GM12878 (cell line): ENCODE results near the gene CAPZB. TPM values are rescaled to one million over a fixed set of nuclear protein-coding genes. Genes with fewer than 3 reads are reported as not detected.

Source experiments
- ATAC-seq: fragments of 200-7000 bp; cut with Tn5 transposase; 3 replicates; pipeline ENCODE4 v1.9.1; 2020; ENCODE audit warnings: mild to moderate bottlenecking, moderate library complexity
- BruUV-seq: library from RNA; stranded (reverse); fragments of 400-500 nt; replicated peaks from 2 replicates; lab custom pipeline; 2021; lab: Mats Ljungman, UMichigan
- CTCF ChIA-PET: fragments of 300-600 bp; sonication (Branson Sonifier 250); formaldehyde crosslinking; extraction: SDS; loops from one replicate; lab custom pipeline; 2021; ENCODE audit warnings: inconsistent platforms; lab: Yijun Ruan, JAX
- POLR2A ChIA-PET: fragments of 350-600 bp; formaldehyde crosslinking; extraction: SDS; loops from one replicate; lab custom pipeline; 2021; ENCODE audit warnings: inconsistent platforms; lab: Charles Lee
- RAD21 ChIA-PET: fragments of 300-600 bp; sonication (Branson Sonifier 250); formaldehyde crosslinking; loops from one replicate; lab custom pipeline; 2023; ENCODE audit warnings: antibody characterized with exemption; ENCODE audit not compliant: unreplicated experiment; lab: Charles Lee
- SMC1A ChIA-PET: fragments of 300-600 bp; sonication (Branson Sonifier 250); formaldehyde crosslinking; loops from one replicate; lab custom pipeline; 2023; ENCODE audit not compliant: unreplicated experiment, uncharacterized antibody; lab: Charles Lee
- DNase-seq: peaks from one replicate; pipeline ENCODE4 v3.0.0-alpha.2; 2011; ENCODE audit warnings: low read depth, low spot score
- FAIRE-seq: peaks from 3 replicates; lab custom pipeline; 2011; peaks lifted over from hg19 to GRCh38; lab: Jason Lieb, UNC
- H2AFZ ChIP-seq: 2 replicates; pipeline ENCODE4 v1.6.0; 2011; ENCODE audit warnings: low read depth, low read length, control low read depth; ENCODE audit not compliant: control insufficient read depth
- H3K27ac ChIP-seq: 2 replicates; pipeline ENCODE4 v1.5.1; 2011; ENCODE audit warnings: control low read depth; ENCODE audit not compliant: control insufficient read depth, insufficient read depth
- H3K27me3 ChIP-seq, 2 experiments: replicated peaks in 1 of 2; 2 replicates each; pipeline versions ENCODE4 v1.6.0 to v1.6.1; 2011; ENCODE audit warnings: low read length in 1 of 2; ENCODE audit not compliant: control insufficient read depth in 2 of 2, insufficient read depth in 2 of 2
- H3K36me3 ChIP-seq, 2 experiments: 2 replicates each; pipeline ENCODE4 v1.5.1; 2011; ENCODE audit warnings: low read length in 1 of 2; ENCODE audit not compliant: control insufficient read depth in 2 of 2, insufficient read depth in 2 of 2
- H3K4me1 ChIP-seq: 2 replicates; pipeline ENCODE4 v1.6.1; 2011; ENCODE audit warnings: mild to moderate bottlenecking, low read length, moderate library complexity, mixed read lengths; ENCODE audit not compliant: control insufficient read depth, insufficient read depth
- H3K4me2 ChIP-seq: 2 replicates; pipeline ENCODE4 v1.6.0; 2011; ENCODE audit warnings: control low read depth; ENCODE audit not compliant: control insufficient read depth, insufficient read depth
- H3K4me3 ChIP-seq: fragments of 200-600 bp; sonication (generic); 2 replicates; pipeline ENCODE4 v1.5.1; 2016
- H3K79me2 ChIP-seq: 2 replicates; pipeline ENCODE4 v1.6.0; 2011; ENCODE audit warnings: low read length; ENCODE audit not compliant: control insufficient read depth, insufficient read depth
- H3K9ac ChIP-seq: 2 replicates; pipeline ENCODE4 v1.8.0; 2011; ENCODE audit warnings: low read length, control low read depth, mixed read lengths; ENCODE audit not compliant: control insufficient read depth, insufficient read depth
- H3K9me3 ChIP-seq: replicated peaks from 3 replicates; pipeline ENCODE4 v1.5.1; 2011; ENCODE audit warnings: mild to moderate bottlenecking, low read length; ENCODE audit not compliant: control insufficient read depth, insufficient read depth
- H4K20me1 ChIP-seq: 2 replicates; pipeline ENCODE4 v1.6.0; 2011; ENCODE audit not compliant: control insufficient read depth, insufficient read depth
- HCFC1 ChIP-seq: fragments of 150-350 bp; IDR thresholded peaks from 2 replicates; pipeline ENCODE4 v1.6.1; 2014; ENCODE audit warnings: low read length
- POLR2AphosphoS5 ChIP-seq: IDR thresholded peaks from 2 replicates; pipeline ENCODE4 v1.6.1; 2011; ENCODE audit warnings: mild to moderate bottlenecking, low read length, inconsistent platforms
- PRDM15 ChIP-seq: fragments of 450-650 bp; formaldehyde crosslinking; IDR thresholded peaks from 2 replicates; pipeline ENCODE4 v1.4.0; 2020; ENCODE audit warnings: mild to moderate bottlenecking, moderate library complexity
- RELB ChIP-seq: fragments of 450-650 bp; IDR thresholded peaks from 2 replicates; pipeline ENCODE4 v1.6.1; 2017; ENCODE audit warnings: low read depth, mild to moderate bottlenecking, moderate library complexity
- REST ChIP-seq: IDR thresholded peaks from 2 replicates; pipeline ENCODE4 v1.6.1; 2012; ENCODE audit warnings: mild to moderate bottlenecking, low read depth, low read length
- SKIL ChIP-seq: fragments of 450-650 bp; IDR thresholded peaks from 2 replicates; pipeline ENCODE4 v1.6.1; 2017; ENCODE audit warnings: mild to moderate bottlenecking, low read depth, inconsistent platforms; ENCODE audit not compliant: poor library complexity, severe bottlenecking
- ZBTB4 ChIP-seq: fragments of 450-650 bp; formaldehyde crosslinking; IDR thresholded peaks from 2 replicates; pipeline ENCODE4 v1.4.0; 2022; ENCODE audit warnings: mild to moderate bottlenecking, moderate library complexity
- WGBS: methylation state at CpG from one replicate; pipeline ENCODE4 v1.1.6; 2016; ENCODE audit warnings: low lambda C conversion rate; ENCODE audit not compliant: insufficient replicate concordance, insufficient coverage; ENCODE audit errors: missing lambda C conversion rate; 5-methylcytosine and 5-hydroxymethylcytosine counted together
- in situ Hi-C: fragments of 300-500 bp; cut with MboI; formaldehyde crosslinking; loops from 9 replicates; pipeline ENCODE4 v1.14.3; 2018; ENCODE audit warnings: mixed read lengths
- intact Hi-C: fragments of 100-400 bp; cut with micrococcal nuclease; formaldehyde crosslinking; loops from one replicate; pipeline ENCODE4 v1.14.2; 2022; ENCODE audit not compliant: unreplicated experiment
- polyA plus RNA-seq, 11 experiments: library from polyadenylated mRNA; depleted of rRNA in 4 of 11; unstranded in 6 of 11; stranded (reverse) in 5 of 11; fragments of >200 nt; fragmentation: Nextera tagmentation in 4 of 11; fragmentation: Illumina TruSeq in 1 of 11; extraction: Ambion mirVana in 4 of 11; extraction: Trizol in 1 of 11; gene quantifications; 1 replicate in 1 of 11; 2 replicates in 10 of 11; pipeline versions ENCODE4 v1.2.1 to v1.2.3, GENCODE V29; 2011 to 2016; ENCODE audit warnings: inconsistent platforms in 2 of 11, missing spikeins in 2 of 11, low read depth in 1 of 11
- total RNA-seq, 4 experiments: library from RNA; depleted of rRNA in 3 of 4; stranded (reverse); fragments of >200 nt in 3 of 4; fragmentation: Illumina TruSeq in 1 of 4; extraction: Trizol in 1 of 4; gene quantifications; 2 replicates each; pipeline versions ENCODE4 v1.2.1 to v1.2.3, GENCODE V29; 2013 to 2021

The CAPZB gene
- total and polyA plus RNA-seq, 10 of the 15 experiments (the other 5 are each of a cell fraction or from before 2014, with no cell fraction given) = 104 to 454 (median 213) TPM

GRCh38 chr1:19488136-19488535 is 2.8 kb upstream of the CAPZB start:
- Histone ChIP-seq H3K27ac (no peak overlapping the region), H3K4me3 (no peak overlapping the region), H3K36me3 (no peaks in the 10 kb centered on the region), H3K4me1 (peaks cover 12% of the 10 kb centered on the region), H3K9ac (no peak overlapping the region), H3K4me2 (no peak overlapping the region), H4K20me1 (peaks cover 3% of the 10 kb centered on the region; the same call in 1 of the 2 replicates), H3K79me2 (peaks cover 36% of the 10 kb centered on the region), H3K27me3 (no peaks in the 10 kb centered on the region), H3K9me3 (no peaks in the 10 kb centered on the region), H2AFZ (no peak overlapping the region)
- CTCF ChIA-PET = interaction anchor here (0.7 to 3.1 kb wide), 17 partner anchors 12 to 668 kb away, joined by 3 to 25 read pairs (median 4); no protein-coding TSS in a partner anchor
- BruUV-seq = no TSS peak
- SMC1A ChIA-PET = interaction anchor here (0.6 to 3.6 kb wide), 10 partner anchors 20 to 165 kb away, joined by 3 to 27 read pairs (median 3); no protein-coding TSS in a partner anchor
- no peak for ATAC-seq
- DNase-seq = no peak
- 93% methylated on average over 7 of the region's 7 CpGs for WGBS
- no peak for FAIRE-seq
- RAD21 ChIA-PET = interaction anchor here (0.6 to 3.2 kb wide), 7 partner anchors 9 to 163 kb away, joined by 3 to 11 read pairs (median 4); no protein-coding TSS in a partner anchor
- intact Hi-C loops = loop anchor here (5.0 to 10.0 kb wide), 2 partner anchors 164 to 173 kb away; partner anchors contain the start of genes AKR7A2 and SLC66A1
- in situ Hi-C loops = no loop called here
- POLR2A ChIA-PET = interaction anchor here (0.6 to 1.3 kb wide), 2 partner anchors 96 to 107 kb away, joined by 3 read pairs; no protein-coding TSS in a partner anchor
- TF ChIP-seq REST (no peak), HCFC1 (no peak), RELB (no peak), POLR2AphosphoS5 (no peak), PRDM15 (CRISPR knock-in tag) (no peak), ZBTB4 (CRISPR knock-in tag) (no peak), SKIL (no peak)
